ENCODE measurements around the gene PRDM8.

The PRDM8 gene

GRCh38 chr4:80196922-80197573 lies at the start of gene PRDM8:
Gene PRDM8, plus strand, starts transcription at chr4:80197503. Its CDS starts 2,578 bp downstream, at chr4:80200081.
- H3K9me3 ChIP-seq = no peaks in the 10 kb centered on the region
- no peaks in the 10 kb centered on the region for H3K36me3 ChIP-seq (replicated peaks)
- H3K4me3 ChIP-seq = no peak within 1 kb of the TSS
- DNase-seq (ENCODE audit: low spot score in 2 of 2) = no peak
- H3K4me1 ChIP-seq = no peaks in the 10 kb centered on the region
- in situ Hi-C loops (cut with MboI; ENCODE audit: low sequenced_read_pairs) = loop anchor here (25.0 kb wide), 1 partner anchor 1260 kb away; the partner anchor contains the start of gene PAQR3
- no peaks in the 10 kb centered on the region for H3K27me3 ChIP-seq (ENCODE audit: low read depth)

GRCh38 chr4:80150387-80151180 lies 46.7 kb upstream of the PRDM8 start:
- H3K27me3 ChIP-seq (ENCODE audit: low read depth) = no peaks in the 10 kb centered on the region
- in situ Hi-C loops (cut with MboI; ENCODE audit: low sequenced_read_pairs) = no loop called here

GRCh38 chr4:80151981-80152380 lies 45.3 kb upstream of the PRDM8 start:
- in situ Hi-C loops (cut with MboI; ENCODE audit: low sequenced_read_pairs) = no loop called here
- Histone ChIP-seq H3K4me1 (no peaks in the 10 kb centered on the region), H3K36me3 (replicated peaks) (no peaks in the 10 kb centered on the region), H3K9me3 (no peaks in the 10 kb centered on the region), H3K27me3 (ENCODE audit: low read depth) (no peaks in the 10 kb centered on the region), H3K4me3 (no peak overlapping the region)
- no peak for DNase-seq (ENCODE audit: low spot score in 2 of 2)

More at GRCh38 chr4:80150387-80151180, 46.7 kb upstream of the PRDM8 start:
- Histone ChIP-seq H3K36me3 (replicated peaks) (no peaks in the 10 kb centered on the region), H3K4me1 (no peaks in the 10 kb centered on the region), H3K4me3 (no peak overlapping the region), H3K9me3 (no peaks in the 10 kb centered on the region)
- DNase-seq (ENCODE audit: low spot score in 2 of 2) = no peak

GRCh38 chr4:80153874-80154544 lies 43.3 kb upstream of the PRDM8 start:
- no peaks in the 10 kb centered on the region for H3K4me1 ChIP-seq
- no peaks in the 10 kb centered on the region for H3K9me3 ChIP-seq
- H3K27me3 ChIP-seq (ENCODE audit: low read depth) = no peaks in the 10 kb centered on the region
- no peaks in the 10 kb centered on the region for H3K36me3 ChIP-seq (replicated peaks)
- in situ Hi-C loops (cut with MboI; ENCODE audit: low sequenced_read_pairs) = no loop called here
- DNase-seq (ENCODE audit: low spot score in 2 of 2) = no peak
- no peak overlapping the region for H3K4me3 ChIP-seq

- in situ Hi-C loops (cut with MboI; ENCODE audit: low sequenced_read_pairs) = no loop called here
- no peaks in the 10 kb centered on the region for H3K27me3 ChIP-seq (ENCODE audit: low read depth)
- DNase-seq (ENCODE audit: low spot score in 2 of 2) = peak in 1 of 2 experiments; percentile 3
- no peak overlapping the region for H3K4me3 ChIP-seq
- H3K4me1 ChIP-seq = no peaks in the 10 kb centered on the region
- H3K36me3 ChIP-seq (replicated peaks) = no peaks in the 10 kb centered on the region
- H3K9me3 ChIP-seq = no peaks in the 10 kb centered on the region
These were observed 42.8 kb upstream of the PRDM8 start for GRCh38 chr4:80154545-80154933.

- Histone ChIP-seq H3K4me1 (no peaks in the 10 kb centered on the region), H3K27me3 (ENCODE audit: low read depth) (no peaks in the 10 kb centered on the region), H3K9me3 (no peaks in the 10 kb centered on the region), H3K36me3 (replicated peaks) (no peaks in the 10 kb centered on the region), H3K4me3 (no peak overlapping the region)
- in situ Hi-C loops (cut with MboI; ENCODE audit: low sequenced_read_pairs) = no loop called here
- no peak for DNase-seq (ENCODE audit: low spot score in 2 of 2)
These were observed 41.9 kb upstream of the PRDM8 start for GRCh38 chr4:80155316-80155982.

GRCh38 chr4:80156410-80156809 lies 40.9 kb upstream of the PRDM8 start:
- no peaks in the 10 kb centered on the region for H3K9me3 ChIP-seq
- H3K4me3 ChIP-seq = no peak overlapping the region
- H3K4me1 ChIP-seq = no peaks in the 10 kb centered on the region
- no peaks in the 10 kb centered on the region for H3K27me3 ChIP-seq (ENCODE audit: low read depth)
- in situ Hi-C loops (cut with MboI; ENCODE audit: low sequenced_read_pairs) = no loop called here
- no peak for DNase-seq (ENCODE audit: low spot score in 2 of 2)
- H3K36me3 ChIP-seq (replicated peaks) = no peaks in the 10 kb centered on the region

GRCh38 chr4:80161413-80162058 lies 35.8 kb upstream of the PRDM8 start:
- no peaks in the 10 kb centered on the region for H3K36me3 ChIP-seq (replicated peaks)
- no peaks in the 10 kb centered on the region for H3K27me3 ChIP-seq (ENCODE audit: low read depth)
- no peak for DNase-seq (ENCODE audit: low spot score in 2 of 2)
- no peak overlapping the region for H3K4me3 ChIP-seq
- H3K9me3 ChIP-seq = no peaks in the 10 kb centered on the region
- in situ Hi-C loops (cut with MboI; ENCODE audit: low sequenced_read_pairs) = no loop called here
- H3K4me1 ChIP-seq = no peaks in the 10 kb centered on the region

GRCh38 chr4:80162418-80162817 lies 34.9 kb upstream of the PRDM8 start:
- no peaks in the 10 kb centered on the region; the same call in 1 of the 2 replicates for H3K27me3 ChIP-seq (ENCODE audit: low read depth)
- H3K9me3 ChIP-seq = no peaks in the 10 kb centered on the region
- H3K4me3 ChIP-seq = no peak overlapping the region
- no peaks in the 10 kb centered on the region for H3K4me1 ChIP-seq
- no peaks in the 10 kb centered on the region for H3K36me3 ChIP-seq (replicated peaks)
- no peak for DNase-seq (ENCODE audit: low spot score in 2 of 2)
- in situ Hi-C loops (cut with MboI; ENCODE audit: low sequenced_read_pairs) = no loop called here

- Histone ChIP-seq H3K36me3 (replicated peaks) (no peaks in the 10 kb centered on the region), H3K4me1 (no peaks in the 10 kb centered on the region), H3K4me3 (no peak overlapping the region), H3K9me3 (no peaks in the 10 kb centered on the region), H3K27me3 (ENCODE audit: low read depth) (no peaks in the 10 kb centered on the region; the same call in 1 of the 2 replicates)
- in situ Hi-C loops (cut with MboI; ENCODE audit: low sequenced_read_pairs) = no loop called here
- DNase-seq (ENCODE audit: low spot score in 2 of 2) = no peak
These were observed 31.4 kb upstream of the PRDM8 start for GRCh38 chr4:80165855-80166254.

GRCh38 chr4:80171251-80171650 lies 26.1 kb upstream of the PRDM8 start:
- DNase-seq (ENCODE audit: low spot score in 2 of 2) = no peak
- H3K36me3 ChIP-seq (replicated peaks) = no peaks in the 10 kb centered on the region
- H3K27me3 ChIP-seq (ENCODE audit: low read depth) = no peaks in the 10 kb centered on the region; the same call in 1 of the 2 replicates
- no peaks in the 10 kb centered on the region for H3K9me3 ChIP-seq
- H3K4me1 ChIP-seq = no peaks in the 10 kb centered on the region
- H3K4me3 ChIP-seq = no peak overlapping the region
- in situ Hi-C loops (cut with MboI; ENCODE audit: low sequenced_read_pairs) = no loop called here

- Histone ChIP-seq H3K4me3 (no peak overlapping the region), H3K9me3 (no peaks in the 10 kb centered on the region), H3K4me1 (no peaks in the 10 kb centered on the region), H3K27me3 (ENCODE audit: low read depth) (no peaks in the 10 kb centered on the region; the same call in 1 of the 2 replicates), H3K36me3 (replicated peaks) (no peaks in the 10 kb centered on the region)
- DNase-seq (ENCODE audit: low spot score in 2 of 2) = no peak
- in situ Hi-C loops (cut with MboI; ENCODE audit: low sequenced_read_pairs) = no loop called here
These were observed 25.6 kb upstream of the PRDM8 start for GRCh38 chr4:80171656-80172055.

- DNase-seq (ENCODE audit: low spot score in 2 of 2) = no peak
- H3K36me3 ChIP-seq (replicated peaks) = no peaks in the 10 kb centered on the region
- H3K27me3 ChIP-seq (ENCODE audit: low read depth) = no peaks in the 10 kb centered on the region; the same call in 1 of the 2 replicates
- in situ Hi-C loops (cut with MboI; ENCODE audit: low sequenced_read_pairs) = no loop called here
- H3K9me3 ChIP-seq = no peaks in the 10 kb centered on the region
- H3K4me3 ChIP-seq = no peak overlapping the region
- no peaks in the 10 kb centered on the region for H3K4me1 ChIP-seq
These were observed 25.1 kb upstream of the PRDM8 start for GRCh38 chr4:80172203-80172602.
